Measurements from ENCODE around the gene DCUN1D1.

- TF ChIP-seq BHLHE40 (IDR thresholded peaks at IDR 0.05; ENCODE audit: borderline replicate concordance) (no peak), ZNF384 (IDR thresholded peaks at IDR 0.05) (no peak), SP1 (IDR thresholded peaks at IDR 0.05) (no peak), FOXM1 (IDR thresholded peaks at IDR 0.05; ENCODE audit: borderline replicate concordance) (no peak), ARNT (IDR thresholded peaks at IDR 0.05) (no peak), SUZ12 (IDR thresholded peaks at IDR 0.05) (no peak), LEF1 (IDR thresholded peaks at IDR 0.05; ENCODE audit: borderline replicate concordance) (no peak), HDGF (IDR thresholded peaks at IDR 0.05; ENCODE audit: borderline replicate concordance) (no peak), TARDBP (IDR thresholded peaks at IDR 0.05) (no peak)
Observed at GRCh38 chr3:182964179-182964578, 16.2 kb downstream of the DCUN1D1 start.
